Measurements from ENCODE around the gene KRTAP3-2.

GRCh38 chr17:41004397-41004796 lies 4.7 kb upstream of the KRTAP3-2 start:
- TF ChIP-seq CTCF (IDR thresholded peaks at IDR 0.05; ENCODE audit: low read depth, low read length) (no peak), POLR2A (IDR thresholded peaks at IDR 0.05; ENCODE audit: extremely low read depth, insufficient read length) (no peak), MAX (IDR thresholded peaks at IDR 0.05; ENCODE audit: low read depth, low read length) (no peak), MYC (IDR thresholded peaks at IDR 0.05; ENCODE audit: low read depth, low read length) (no peak)

All from NB4 (cell line).